ENCODE measurements around the gene USP2. TPM values are rescaled to one million over a fixed set of nuclear protein-coding genes. Genes with fewer than 3 reads are reported as not detected.

The USP2 gene
- total RNA-seq, 2 donors from 2014 or later: 2.3 to 10.8 TPM

DNA sequence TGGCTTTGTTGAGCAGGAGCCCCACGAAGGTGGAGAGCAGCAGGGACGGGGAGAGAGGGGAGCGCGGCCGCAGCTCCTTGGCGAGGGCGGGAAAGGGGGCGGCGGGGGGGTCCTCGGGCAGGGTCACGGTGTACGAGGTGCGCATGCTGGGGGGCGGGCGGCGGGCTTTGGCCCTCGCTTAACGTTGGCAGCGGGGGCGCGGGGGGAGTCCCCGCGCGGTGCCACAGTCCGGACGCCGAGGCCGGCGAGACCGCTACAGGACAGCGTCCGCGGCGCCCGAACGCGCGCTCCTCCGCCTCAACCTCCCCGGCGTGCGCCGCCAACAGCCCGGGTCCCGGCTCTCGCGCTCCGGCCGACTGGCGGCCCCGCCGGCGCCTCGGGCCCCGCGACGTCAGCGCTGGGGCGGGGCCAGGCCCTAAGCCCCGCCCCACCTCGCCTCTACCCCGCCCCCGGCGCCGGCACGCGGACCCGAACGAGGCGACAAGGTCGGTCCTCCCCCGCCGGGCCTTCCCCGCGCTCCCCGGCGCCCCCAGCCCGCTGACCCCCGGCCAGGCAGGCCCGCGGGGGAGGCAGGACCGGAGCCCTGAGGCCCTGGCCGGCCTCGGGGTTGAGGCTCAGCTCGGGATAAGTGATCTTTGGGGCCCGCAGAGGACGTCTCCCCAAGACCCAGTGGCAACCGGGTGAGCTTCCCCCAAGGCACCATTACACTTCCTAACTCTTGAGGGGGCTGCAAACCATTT, 17.5 kb downstream of the USP2 start:
- TF ChIP-seq, protein P1, sequence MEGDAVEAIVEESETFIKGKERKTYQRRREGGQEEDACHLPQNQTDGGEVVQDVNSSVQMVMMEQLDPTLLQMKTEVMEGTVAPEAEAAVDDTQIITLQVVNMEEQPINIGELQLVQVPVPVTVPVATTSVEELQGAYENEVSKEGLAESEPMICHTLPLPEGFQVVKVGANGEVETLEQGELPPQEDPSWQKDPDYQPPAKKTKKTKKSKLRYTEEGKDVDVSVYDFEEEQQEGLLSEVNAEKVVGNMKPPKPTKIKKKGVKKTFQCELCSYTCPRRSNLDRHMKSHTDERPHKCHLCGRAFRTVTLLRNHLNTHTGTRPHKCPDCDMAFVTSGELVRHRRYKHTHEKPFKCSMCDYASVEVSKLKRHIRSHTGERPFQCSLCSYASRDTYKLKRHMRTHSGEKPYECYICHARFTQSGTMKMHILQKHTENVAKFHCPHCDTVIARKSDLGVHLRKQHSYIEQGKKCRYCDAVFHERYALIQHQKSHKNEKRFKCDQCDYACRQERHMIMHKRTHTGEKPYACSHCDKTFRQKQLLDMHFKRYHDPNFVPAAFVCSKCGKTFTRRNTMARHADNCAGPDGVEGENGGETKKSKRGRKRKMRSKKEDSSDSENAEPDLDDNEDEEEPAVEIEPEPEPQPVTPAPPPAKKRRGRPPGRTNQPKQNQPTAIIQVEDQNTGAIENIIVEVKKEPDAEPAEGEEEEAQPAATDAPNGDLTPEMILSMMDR (IDR thresholded peaks at IDR 0.05): no peak
- no peak for TF ChIP-seq POLR2AphosphoS5 (IDR thresholded peaks at IDR 0.05)
- TF ChIP-seq POLR2A (IDR thresholded peaks at IDR 0.05): no peak
- Histone ChIP-seq H3K4me3 (peak overlapping the region; percentile 30 to 37), H3K4me1 (replicated peaks) (no peaks in the 10 kb centered on the region), H3K27me3 (replicated peaks; ENCODE audit: insufficient read depth) (no peaks in the 10 kb centered on the region), H3K27ac (peak overlapping the region; percentile 59 to 69), H3K36me3 (no peaks in the 10 kb centered on the region), H3K9me3 (no peaks in the 10 kb centered on the region)
- WGBS: 8% methylated on average over 25 of the region's 88 CpGs
- no peak for DNase-seq (ENCODE audit: low spot score)
- intact Hi-C loops (cut with DNase I): no loop called here

DNA sequence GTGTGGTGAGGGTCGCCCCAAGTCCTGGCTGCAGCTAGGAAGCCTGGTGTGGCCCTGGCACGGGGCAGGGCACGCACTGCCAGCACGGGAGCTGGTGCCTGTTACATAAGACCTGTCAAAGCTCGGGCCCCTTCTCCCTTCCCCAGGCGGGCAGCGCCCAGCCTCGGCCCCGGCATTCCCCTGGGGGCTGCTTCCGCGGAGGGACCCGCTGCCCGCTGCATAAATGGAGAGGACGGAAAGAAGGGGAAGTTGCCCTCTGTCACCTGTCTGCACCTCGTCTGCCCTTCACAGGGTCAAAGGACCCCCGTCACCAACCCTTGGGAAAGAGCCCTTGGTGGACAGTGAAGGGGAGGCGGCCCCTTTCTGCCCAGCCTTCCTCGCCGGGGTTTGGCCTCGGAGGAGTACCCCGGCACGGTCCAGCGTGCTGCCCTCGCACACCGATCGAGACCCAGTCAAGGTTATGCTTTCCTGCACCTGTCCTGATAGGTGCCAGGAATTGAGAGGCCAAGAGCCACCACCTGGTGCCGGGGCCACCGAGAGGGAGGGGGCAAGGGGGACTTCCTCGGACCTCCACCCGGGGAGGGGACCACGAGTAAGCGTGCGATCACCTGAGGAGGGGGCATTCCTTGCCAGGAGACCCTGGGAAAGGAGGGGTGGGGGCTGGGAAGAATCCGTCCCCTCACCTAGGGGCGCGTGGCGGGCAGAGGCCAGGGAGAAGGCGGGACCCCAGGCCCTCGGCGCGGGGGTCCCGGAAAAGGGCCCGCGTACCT, 18.2 kb downstream of the USP2 start:
- Histone ChIP-seq H3K4me3 (peak overlapping the region; percentile 30 to 37), H3K4me1 (replicated peaks) (no peaks in the 10 kb centered on the region), H3K9me3 (no peaks in the 10 kb centered on the region), H3K27me3 (replicated peaks; ENCODE audit: insufficient read depth) (no peaks in the 10 kb centered on the region), H3K36me3 (no peaks in the 10 kb centered on the region), H3K27ac (peak overlapping the region; percentile 59 to 69)
- DNase-seq (ENCODE audit: low spot score): no peak
- intact Hi-C loops (cut with DNase I): no loop called here
- 58% methylated on average over 40 of the region's 44 CpGs for WGBS
- TF ChIP-seq POLR2AphosphoS5 (IDR thresholded peaks at IDR 0.05): no peak
- TF ChIP-seq POLR2A (IDR thresholded peaks at IDR 0.05): no peak
- TF ChIP-seq, protein P1 (IDR thresholded peaks at IDR 0.05): no peak

DNA sequence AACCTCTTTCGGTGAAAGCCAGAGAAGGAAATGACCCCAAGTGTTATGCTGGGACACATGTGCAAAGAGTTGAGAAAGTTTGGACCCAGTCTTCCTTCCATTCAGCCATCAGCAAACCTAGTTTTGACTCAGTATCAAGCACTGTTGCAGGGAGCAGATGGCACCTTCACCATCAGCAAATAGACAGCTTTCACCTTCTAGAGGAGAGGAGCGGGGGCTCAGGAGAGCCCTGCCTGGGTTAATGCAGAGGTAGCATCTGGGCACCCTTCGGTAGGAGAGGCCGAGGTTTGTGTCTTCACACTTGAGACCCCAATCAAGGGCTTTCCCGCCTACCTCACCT, 18.8 kb downstream of the USP2 start:
- Histone ChIP-seq H3K4me1 (replicated peaks) (no peaks in the 10 kb centered on the region), H3K27ac (peak overlapping the region in 1 of 2 donors; percentile 59), H3K36me3 (no peaks in the 10 kb centered on the region), H3K4me3 (no peak overlapping the region), H3K9me3 (no peaks in the 10 kb centered on the region), H3K27me3 (replicated peaks; ENCODE audit: insufficient read depth) (no peaks in the 10 kb centered on the region)
- DNase-seq (ENCODE audit: low spot score): no peak
- TF ChIP-seq POLR2A (IDR thresholded peaks at IDR 0.05): no peak
- TF ChIP-seq, protein P1 (IDR thresholded peaks at IDR 0.05): no peak
- TF ChIP-seq POLR2AphosphoS5 (IDR thresholded peaks at IDR 0.05): no peak
- WGBS: 92% methylated on average over 5 of the region's 5 CpGs
- intact Hi-C loops (cut with DNase I): no loop called here

DNA sequence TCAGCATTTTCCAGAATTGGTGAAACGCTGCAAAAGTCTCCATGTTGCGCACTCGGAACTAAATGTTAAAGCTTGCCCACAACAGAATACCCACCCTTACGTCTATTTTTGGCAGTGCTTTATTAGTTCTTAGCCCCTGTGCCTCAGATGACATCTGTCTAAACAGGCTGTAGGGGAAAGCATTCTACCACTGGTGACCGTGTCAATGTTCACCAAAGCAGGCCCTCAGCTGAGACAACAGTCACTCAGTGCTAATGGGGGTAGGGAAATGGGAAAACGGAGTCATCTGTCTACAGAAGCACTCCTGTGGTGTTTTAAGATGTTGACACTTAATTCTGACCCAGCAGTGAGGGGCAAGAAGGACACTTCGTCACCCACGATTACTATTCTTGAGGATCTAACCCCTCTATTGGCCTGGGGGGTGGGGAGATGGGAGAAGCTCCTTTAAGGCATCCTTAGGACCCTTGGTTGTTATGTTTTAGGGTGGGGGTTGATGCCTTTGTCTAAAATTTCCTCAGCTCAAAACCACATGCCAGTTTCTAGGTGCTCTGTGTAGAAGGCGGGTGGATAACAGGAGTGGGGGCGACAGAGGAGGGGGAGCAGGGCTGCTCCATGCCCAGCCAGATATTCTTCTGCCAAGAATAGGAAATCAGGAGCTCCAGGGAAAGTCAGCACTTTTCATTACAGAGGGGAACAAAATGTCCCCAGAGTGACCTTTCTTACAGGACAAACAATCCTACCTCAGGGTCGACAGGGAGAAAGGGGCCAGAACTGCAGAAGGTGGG, 19.4 kb downstream of the USP2 start:
- no peak for DNase-seq (ENCODE audit: low spot score)
- Histone ChIP-seq H3K4me3 (no peak overlapping the region), H3K27me3 (replicated peaks; ENCODE audit: insufficient read depth) (no peaks in the 10 kb centered on the region), H3K36me3 (no peaks in the 10 kb centered on the region), H3K27ac (peak overlapping the region; percentile 53 to 59), H3K9me3 (no peaks in the 10 kb centered on the region), H3K4me1 (replicated peaks) (no peaks in the 10 kb centered on the region)
- WGBS: 60% methylated on average over 11 of the region's 11 CpGs
- intact Hi-C loops (cut with DNase I): no loop called here
- TF ChIP-seq, protein P1 (IDR thresholded peaks at IDR 0.05): no peak
- TF ChIP-seq POLR2AphosphoS5 (IDR thresholded peaks at IDR 0.05) (no peak), POLR2A (IDR thresholded peaks at IDR 0.05) (no peak)
